HG03378 (cell line): ENCODE results near the gene EFNA5.
"Not testable (repeated sequence)": the region's sequence is repeated elsewhere in the genome, so short reads cannot be mapped to it uniquely, and the experiment has no call there.

Source experiments
- ATAC-seq: cut with Tn5 transposase; IDR thresholded peaks from one replicate; pipeline ENCODE4 v1.9.1; 2021; ENCODE audit warnings: mild to moderate bottlenecking, moderate library complexity; ENCODE audit not compliant: unreplicated experiment

The EFNA5 gene

GRCh38 chr5:107469064-107469463 is 201.7 kb downstream of the EFNA5 start:
- ATAC-seq = no peak

GRCh38 chr5:107468276-107468675 is 202.5 kb downstream of the EFNA5 start:
- ATAC-seq = no peak

GRCh38 chr5:107467137-107467932 is 203.4 kb downstream of the EFNA5 start:
- ATAC-seq = no peak

GRCh38 chr5:107466233-107466769 is 204.4 kb downstream of the EFNA5 start:
- ATAC-seq = no peak

- no peak for ATAC-seq
Measured at GRCh38 chr5:107464876-107465275, 205.9 kb downstream of the EFNA5 start.

GRCh38 chr5:107464416-107464815 is 206.3 kb downstream of the EFNA5 start:
- no peak for ATAC-seq

GRCh38 chr5:107463731-107464130 is 207.0 kb downstream of the EFNA5 start:
- no peak for ATAC-seq

- no peak for ATAC-seq
Measured at GRCh38 chr5:107461770-107462169, 209.0 kb downstream of the EFNA5 start.

- ATAC-seq = no peak
Measured at GRCh38 chr5:107460789-107461188, 209.9 kb downstream of the EFNA5 start.

GRCh38 chr5:107459605-107460004 is 211.1 kb downstream of the EFNA5 start:
- ATAC-seq = no peak

GRCh38 chr5:107458322-107458721 is 212.4 kb downstream of the EFNA5 start:
- no peak for ATAC-seq

GRCh38 chr5:107457881-107458280 is 212.9 kb downstream of the EFNA5 start:
- no peak for ATAC-seq

- no peak for ATAC-seq
Measured at GRCh38 chr5:107457138-107457537, 213.6 kb downstream of the EFNA5 start.

- ATAC-seq = peak; percentile 94
Measured at GRCh38 chr5:107456281-107456715, 214.4 kb downstream of the EFNA5 start.

- ATAC-seq = no peak
Measured at GRCh38 chr5:107455111-107455544, 215.6 kb downstream of the EFNA5 start.

GRCh38 chr5:107451827-107452226 is 218.9 kb downstream of the EFNA5 start:
- ATAC-seq = not testable (repeated sequence)

- ATAC-seq = no peak
Measured at GRCh38 chr5:107451028-107451427, 219.7 kb downstream of the EFNA5 start.

GRCh38 chr5:107450531-107450930 is 220.2 kb downstream of the EFNA5 start:
- no peak for ATAC-seq

- ATAC-seq = no peak
Measured at GRCh38 chr5:107449369-107449768, 221.4 kb downstream of the EFNA5 start.

GRCh38 chr5:107447587-107447986 is 223.2 kb downstream of the EFNA5 start:
- no peak for ATAC-seq

GRCh38 chr5:107446972-107447371 is 223.8 kb downstream of the EFNA5 start:
- no peak for ATAC-seq

GRCh38 chr5:107444300-107444699 is 226.4 kb downstream of the EFNA5 start:
- no peak for ATAC-seq
